RWPE1 (cell line): ENCODE data around the gene ABHD5.
"Not testable (repeated sequence)": the region's sequence is repeated elsewhere in the genome, so short reads cannot be mapped to it uniquely, and the experiment has no call there.

Experiments used
- CTCF ChIA-PET: fragments of 350-600 bp; sonication (Branson Sonifier 250); formaldehyde crosslinking; extraction: SDS; loops from one replicate; lab custom pipeline; 2021; lab: Yijun Ruan, JAX
- POLR2A ChIA-PET: fragments of 400-600 bp; formaldehyde crosslinking; extraction: SDS; loops from one replicate; lab custom pipeline; 2020; ENCODE audit warnings: antibody characterized with exemption; ENCODE audit not compliant: low non-redundant PET; lab: Yijun Ruan, JAX
- DNase-seq: peaks from one replicate; pipeline ENCODE4 v3.0.0; 2012; ENCODE audit warnings: low spot score
- H3K27ac ChIP-seq: fragments of 450-650 bp; 2 replicates; pipeline ENCODE4 v1.5.1; 2017
- TF ChIP-seq, protein P1 (sequence below): fragments of 450-650 bp; conservative IDR thresholded peaks from 2 replicates; pipeline ENCODE4 v1.5.1; 2017; ENCODE audit warnings: low read depth, mild to moderate bottlenecking

The ABHD5 gene

DNA sequence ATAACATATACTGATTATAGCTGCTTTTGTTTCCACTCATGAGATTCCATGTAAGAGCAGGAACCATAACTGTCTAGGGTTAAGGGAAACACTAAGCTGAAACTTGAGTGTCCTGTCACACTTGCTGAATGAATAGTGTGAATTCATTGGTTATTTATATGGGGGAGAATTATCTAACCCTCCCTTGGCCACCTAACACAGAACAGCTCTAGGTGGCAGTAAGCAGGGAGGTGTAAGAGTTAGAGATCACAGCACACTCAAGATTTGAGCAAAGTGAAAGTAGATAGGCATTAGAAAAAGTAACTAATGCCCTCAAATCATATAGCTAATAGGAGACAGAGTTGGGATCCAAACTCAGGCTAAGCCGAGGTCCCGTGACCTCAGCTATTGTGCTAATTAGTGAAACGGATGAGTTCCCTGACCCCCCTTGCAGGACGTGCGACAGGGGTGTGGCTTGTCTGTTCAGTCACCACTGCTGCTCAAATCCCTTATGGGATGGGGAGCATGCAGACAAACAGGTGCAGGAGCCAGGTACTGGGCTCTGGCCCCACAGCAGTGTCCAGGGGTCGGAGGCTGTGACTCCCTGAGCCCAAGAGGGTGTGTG is 41.3 kb upstream of the ABHD5 start:
- TF ChIP-seq, protein P1, sequence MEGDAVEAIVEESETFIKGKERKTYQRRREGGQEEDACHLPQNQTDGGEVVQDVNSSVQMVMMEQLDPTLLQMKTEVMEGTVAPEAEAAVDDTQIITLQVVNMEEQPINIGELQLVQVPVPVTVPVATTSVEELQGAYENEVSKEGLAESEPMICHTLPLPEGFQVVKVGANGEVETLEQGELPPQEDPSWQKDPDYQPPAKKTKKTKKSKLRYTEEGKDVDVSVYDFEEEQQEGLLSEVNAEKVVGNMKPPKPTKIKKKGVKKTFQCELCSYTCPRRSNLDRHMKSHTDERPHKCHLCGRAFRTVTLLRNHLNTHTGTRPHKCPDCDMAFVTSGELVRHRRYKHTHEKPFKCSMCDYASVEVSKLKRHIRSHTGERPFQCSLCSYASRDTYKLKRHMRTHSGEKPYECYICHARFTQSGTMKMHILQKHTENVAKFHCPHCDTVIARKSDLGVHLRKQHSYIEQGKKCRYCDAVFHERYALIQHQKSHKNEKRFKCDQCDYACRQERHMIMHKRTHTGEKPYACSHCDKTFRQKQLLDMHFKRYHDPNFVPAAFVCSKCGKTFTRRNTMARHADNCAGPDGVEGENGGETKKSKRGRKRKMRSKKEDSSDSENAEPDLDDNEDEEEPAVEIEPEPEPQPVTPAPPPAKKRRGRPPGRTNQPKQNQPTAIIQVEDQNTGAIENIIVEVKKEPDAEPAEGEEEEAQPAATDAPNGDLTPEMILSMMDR, result no peak
- ChIA-PET CTCF (no interaction called here), POLR2A (no interaction called here)
- no peak overlapping the region for H3K27ac ChIP-seq
- no peak for DNase-seq

DNA sequence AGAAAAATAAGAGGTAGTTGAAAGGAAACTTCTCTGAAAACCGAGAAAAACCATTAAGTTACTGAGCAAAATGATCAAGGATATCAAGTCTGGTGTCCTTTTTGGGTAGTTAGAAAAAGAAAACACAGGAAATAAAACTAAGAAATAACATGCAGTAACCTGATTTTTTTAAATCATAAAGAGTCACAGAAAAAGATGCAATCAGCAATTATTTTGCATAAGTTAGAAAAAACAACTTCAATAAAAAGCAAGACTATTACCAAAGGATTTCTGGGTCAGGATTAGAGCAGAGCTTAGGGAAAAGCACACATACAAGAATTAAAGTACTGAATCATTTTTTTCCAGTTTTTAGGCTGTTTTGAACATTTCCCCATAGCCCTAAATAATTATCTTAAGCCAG is 40.4 kb upstream of the ABHD5 start:
- TF ChIP-seq, protein P1, result no peak
- CTCF ChIA-PET, result no interaction called here
- no peak overlapping the region for H3K27ac ChIP-seq
- POLR2A ChIA-PET, result no interaction called here
- DNase-seq, result no peak

DNA sequence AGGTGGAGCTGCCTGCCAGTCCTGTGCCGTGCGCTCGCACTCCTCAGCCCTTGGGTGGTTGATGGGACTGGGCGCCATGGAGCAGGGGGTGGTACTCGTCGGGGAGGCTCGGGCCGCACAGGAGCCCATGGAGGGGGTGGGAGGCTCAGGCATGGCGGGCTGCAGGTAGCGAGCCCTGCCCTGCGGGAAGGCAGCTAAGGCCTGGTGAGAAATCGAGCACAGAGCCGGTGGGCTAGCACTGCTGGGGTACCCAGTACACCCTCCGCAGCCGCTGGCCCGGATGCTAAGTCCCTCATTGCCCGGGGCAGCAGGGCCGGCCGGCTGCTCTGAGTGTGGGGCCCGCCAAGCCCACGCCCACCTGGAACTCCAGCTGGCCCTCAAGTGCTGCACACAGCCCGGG is 34.3 kb upstream of the ABHD5 start:
- CTCF ChIA-PET, DNase-seq, POLR2A ChIA-PET, H3K27ac ChIP-seq: not testable (repeated sequence)

DNA sequence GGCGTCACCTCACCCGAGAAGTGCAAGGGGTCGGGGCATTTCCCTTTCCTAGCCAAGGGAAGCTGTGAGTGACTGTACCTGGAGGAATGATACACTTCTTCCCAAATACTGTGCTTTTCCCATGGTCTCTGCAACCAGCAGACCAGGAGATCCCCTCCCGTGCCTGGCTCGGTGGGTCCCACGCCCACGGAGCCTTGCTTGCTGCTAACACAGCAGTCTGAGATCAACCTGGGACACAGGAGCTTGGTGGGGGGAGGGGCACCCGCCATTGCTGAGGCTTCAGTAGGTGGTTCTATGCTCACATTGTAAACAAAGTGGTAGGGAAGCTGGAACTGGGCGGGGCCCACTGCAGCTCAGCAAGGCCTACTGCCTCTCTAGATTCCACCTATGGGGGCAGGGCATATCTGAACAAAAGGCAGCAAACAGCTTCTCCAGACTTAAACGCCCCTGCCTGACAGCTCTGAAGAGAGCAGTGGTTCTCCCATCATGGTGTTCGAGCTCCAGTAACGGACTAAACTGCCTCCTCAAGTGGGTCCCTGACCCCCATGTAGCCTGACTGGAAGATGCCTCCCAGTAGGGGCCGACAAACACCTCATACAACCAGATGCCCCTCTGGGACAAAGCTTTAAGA is 31.4 kb upstream of the ABHD5 start:
- no peak overlapping the region for H3K27ac ChIP-seq
- DNase-seq, result no peak
- POLR2A ChIA-PET, result no interaction called here
- CTCF ChIA-PET, result no interaction called here
- TF ChIP-seq, protein P1, result no peak

DNA sequence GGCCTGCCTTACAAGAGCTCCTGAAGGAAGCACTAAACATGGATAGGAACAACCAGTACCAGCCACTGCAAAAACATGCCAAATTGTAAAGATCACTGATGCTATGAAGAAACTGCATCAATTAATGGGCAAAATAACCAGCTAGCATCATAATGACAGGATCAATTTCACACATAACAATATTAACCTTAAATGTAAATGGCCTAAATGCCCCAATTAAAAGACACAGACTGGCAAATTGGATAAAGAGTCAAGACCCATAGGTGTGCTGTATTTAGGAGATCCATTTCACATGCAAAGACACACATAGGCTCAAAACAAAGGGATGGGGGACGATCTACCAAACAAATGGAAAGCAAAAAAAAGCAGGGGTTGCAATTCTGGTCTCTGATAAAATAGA is 29.4 kb upstream of the ABHD5 start:
- CTCF ChIA-PET, POLR2A ChIA-PET, H3K27ac ChIP-seq, DNase-seq: not testable (repeated sequence)

DNA sequence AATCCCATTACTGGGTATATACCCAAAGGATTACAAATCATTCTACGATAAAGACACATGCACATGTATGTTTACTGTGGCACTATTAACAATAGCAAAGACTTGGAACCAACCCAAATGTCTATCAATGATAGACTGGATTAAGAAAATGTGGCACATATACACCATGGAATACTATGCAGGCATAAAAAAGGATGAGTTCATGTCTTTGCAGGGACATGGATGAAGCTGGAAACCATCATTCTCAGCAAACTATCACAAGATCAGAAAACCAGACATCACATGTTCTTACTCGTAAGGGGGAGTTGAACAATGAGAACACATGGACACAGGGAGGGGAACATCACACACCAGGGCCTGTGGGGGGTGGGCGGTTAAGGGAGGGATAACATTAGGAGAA is 25.7 kb upstream of the ABHD5 start:
- POLR2A ChIA-PET, CTCF ChIA-PET, DNase-seq, H3K27ac ChIP-seq: not testable (repeated sequence)

DNA sequence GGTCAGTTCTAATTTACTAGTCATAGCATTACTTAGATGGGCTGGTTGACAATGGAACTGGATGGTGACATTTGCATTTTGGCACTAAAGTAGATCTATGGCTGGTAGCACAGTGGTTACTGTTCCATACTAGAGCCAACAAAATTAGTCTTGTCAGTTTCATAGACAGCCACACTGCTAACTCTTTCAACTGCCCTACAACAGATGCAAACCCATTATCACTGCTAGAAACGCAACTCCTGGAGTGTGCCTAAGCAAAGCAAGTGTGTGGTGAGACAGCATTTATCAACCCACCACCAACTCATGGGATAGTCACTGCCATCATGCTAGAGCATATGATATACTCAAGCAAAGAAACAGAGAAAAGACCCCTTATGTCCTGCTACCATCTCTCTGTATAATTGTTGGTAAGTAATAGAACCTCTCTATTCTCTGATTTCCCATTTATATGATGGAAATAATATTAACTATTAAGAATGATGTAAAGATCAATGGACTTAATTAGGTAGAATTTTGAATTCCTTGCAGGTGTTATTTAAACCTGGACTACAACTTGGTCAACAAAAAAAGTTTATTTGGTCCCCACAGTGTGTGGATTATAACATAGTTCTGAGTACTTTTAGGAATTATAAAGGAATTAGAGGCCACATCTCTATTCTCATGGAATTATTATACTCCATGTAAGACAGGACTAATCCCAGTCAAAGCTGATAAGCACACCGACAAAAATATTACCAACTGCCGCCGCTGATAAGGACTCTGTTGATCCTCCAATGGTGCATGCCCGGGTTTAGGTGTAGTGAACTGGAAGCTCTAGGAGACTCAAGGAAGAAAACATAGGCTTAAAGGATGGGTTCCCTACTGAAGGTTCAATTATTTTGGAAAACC is 19.9 kb upstream of the ABHD5 start:
- DNase-seq, result no peak
- no peak overlapping the region for H3K27ac ChIP-seq
- TF ChIP-seq, protein P1, result no peak
- ChIA-PET POLR2A (no interaction called here), CTCF (interaction anchor here (0.6 kb wide), 1 partner anchor 82 kb away, joined by 3 read pairs; no protein-coding TSS in a partner anchor)
